Calu3 (cell line): ENCODE results near the gene PDGFRB. TPM values are rescaled to one million over a fixed set of nuclear protein-coding genes. Genes with fewer than 3 reads are reported as not detected.

ENCODE experiments used
- BruUV-seq: library from RNA; stranded (reverse); fragments of 400-500 nt; replicated peaks from 2 replicates; lab custom pipeline; 2021; lab: Mats Ljungman, UMichigan
- CTCF ChIA-PET: fragments of 300-600 bp; sonication (Branson Sonifier 250); formaldehyde crosslinking; loops from one replicate; lab custom pipeline; 2022; ENCODE audit warnings: antibody characterized with exemption; lab: Charles Lee
- DNase-seq: peaks from one replicate; pipeline ENCODE4 v3.0.0; 2022
- H3K27ac Mint-ChIP-seq: one replicate; pipeline ENCODE4 v1.8.0; 2022; ENCODE audit warnings: mixed read lengths; ENCODE audit not compliant: unreplicated experiment
- H3K27me3 Mint-ChIP-seq: one replicate; pipeline ENCODE4 v1.8.0; 2022; ENCODE audit warnings: mixed read lengths; ENCODE audit not compliant: unreplicated experiment
- H3K36me3 Mint-ChIP-seq: one replicate; pipeline ENCODE4 v1.8.0; 2022; ENCODE audit warnings: mild to moderate bottlenecking, moderate library complexity, mixed read lengths; ENCODE audit not compliant: insufficient read depth, unreplicated experiment
- H3K4me1 Mint-ChIP-seq: one replicate; pipeline ENCODE4 v1.8.0; 2022; ENCODE audit warnings: mild to moderate bottlenecking, low read depth, mixed read lengths; ENCODE audit not compliant: unreplicated experiment
- H3K4me3 Mint-ChIP-seq: one replicate; pipeline ENCODE4 v1.8.0; 2022; ENCODE audit warnings: mild to moderate bottlenecking, low read depth, moderate library complexity, mixed read lengths; ENCODE audit not compliant: unreplicated experiment
- H3K9me3 Mint-ChIP-seq: one replicate; pipeline ENCODE4 v1.8.0; 2022; ENCODE audit warnings: low read depth, mixed read lengths; ENCODE audit not compliant: unreplicated experiment
- CTCF ChIP-seq: fragments of 200-600 bp; IDR thresholded peaks from one replicate; pipeline ENCODE4 v1.8.0; 2022; ENCODE audit warnings: antibody characterized with exemption; ENCODE audit not compliant: unreplicated experiment
- intact Hi-C: fragments of 100-400 bp; cut with micrococcal nuclease; formaldehyde crosslinking; loops from one replicate; pipeline ENCODE4 v1.10.0; 2022; ENCODE audit not compliant: unreplicated experiment
- total RNA-seq: library from RNA; stranded (reverse); gene quantifications from 2 replicates; pipeline ENCODE4 v1.2.3, GENCODE V29; 2022

PDGFRB gene
- total RNA-seq, 1 experiment from 2014 or later: not detected

GRCh38 chr5:150079909-150080461 is 75.7 kb downstream of the PDGFRB start:
- no peaks in the 10 kb centered on the region for H3K36me3 Mint-ChIP-seq
- CTCF ChIA-PET: no interaction called here
- BruUV-seq: no TSS peak
- peaks cover 4% of the 10 kb centered on the region for H3K27me3 Mint-ChIP-seq
- H3K27ac Mint-ChIP-seq: no peak overlapping the region
- H3K9me3 Mint-ChIP-seq: no peaks in the 10 kb centered on the region
- intact Hi-C loops: no loop called here
- no peak for DNase-seq
- no peak for TF ChIP-seq CTCF
- H3K4me1 Mint-ChIP-seq: no peaks in the 10 kb centered on the region
- no peak overlapping the region for H3K4me3 Mint-ChIP-seq

GRCh38 chr5:150078802-150079689 is 76.6 kb downstream of the PDGFRB start:
- H3K27me3 Mint-ChIP-seq: no peaks in the 10 kb centered on the region
- no peak for DNase-seq
- no peaks in the 10 kb centered on the region for H3K9me3 Mint-ChIP-seq
- no peak overlapping the region for H3K4me3 Mint-ChIP-seq
- no peak for TF ChIP-seq CTCF
- no peaks in the 10 kb centered on the region for H3K4me1 Mint-ChIP-seq
- CTCF ChIA-PET: interaction anchor here (0.7 kb wide), 1 partner anchor 1595 kb away, joined by 3 read pairs; no protein-coding TSS in a partner anchor
- no peak overlapping the region for H3K27ac Mint-ChIP-seq
- BruUV-seq: no TSS peak
- intact Hi-C loops: no loop called here
- H3K36me3 Mint-ChIP-seq: no peaks in the 10 kb centered on the region

- no peaks in the 10 kb centered on the region for H3K9me3 Mint-ChIP-seq
- no peak overlapping the region for H3K4me3 Mint-ChIP-seq
- no peak for TF ChIP-seq CTCF
- H3K27me3 Mint-ChIP-seq: no peaks in the 10 kb centered on the region
- no peak overlapping the region for H3K27ac Mint-ChIP-seq
- BruUV-seq: no TSS peak
- no peaks in the 10 kb centered on the region for H3K4me1 Mint-ChIP-seq
- DNase-seq: no peak
- CTCF ChIA-PET: interaction anchor here (0.7 kb wide), 1 partner anchor 1596 kb away, joined by 3 read pairs; no protein-coding TSS in a partner anchor
- intact Hi-C loops: no loop called here
- H3K36me3 Mint-ChIP-seq: no peaks in the 10 kb centered on the region
Observed at GRCh38 chr5:150077996-150078801, 77.4 kb downstream of the PDGFRB start.

GRCh38 chr5:150077060-150077459 is 78.6 kb downstream of the PDGFRB start:
- Mint-ChIP-seq H3K4me1 (no peaks in the 10 kb centered on the region), H3K27me3 (no peaks in the 10 kb centered on the region), H3K27ac (no peak overlapping the region), H3K4me3 (no peak overlapping the region), H3K36me3 (no peaks in the 10 kb centered on the region), H3K9me3 (no peaks in the 10 kb centered on the region)
- intact Hi-C loops: no loop called here
- DNase-seq: no peak
- BruUV-seq: no TSS peak
- TF ChIP-seq CTCF: no peak
- CTCF ChIA-PET: interaction anchor here (0.6 kb wide), 1 partner anchor 61 kb away, joined by 10 read pairs; no protein-coding TSS in a partner anchor
